Stimulated activated CD4-positive, alpha-beta T cell treated with anti-CD3 and anti-CD28 coated beads, Interleukin-4, amount 100 ng/mL, for 48 hours (primary cell): ENCODE results near the gene POF1B.
"Not testable (repeated sequence)": the region's sequence is repeated elsewhere in the genome, so short reads cannot be mapped to it uniquely, and the experiment has no call there.

Experiments used
- DNase-seq, 2 donors: peaks; one replicate each; pipeline ENCODE4 v3.0.0-alpha.2; 2020; ENCODE audit warnings: low read depth in 2 of 2

The POF1B gene, protein sequence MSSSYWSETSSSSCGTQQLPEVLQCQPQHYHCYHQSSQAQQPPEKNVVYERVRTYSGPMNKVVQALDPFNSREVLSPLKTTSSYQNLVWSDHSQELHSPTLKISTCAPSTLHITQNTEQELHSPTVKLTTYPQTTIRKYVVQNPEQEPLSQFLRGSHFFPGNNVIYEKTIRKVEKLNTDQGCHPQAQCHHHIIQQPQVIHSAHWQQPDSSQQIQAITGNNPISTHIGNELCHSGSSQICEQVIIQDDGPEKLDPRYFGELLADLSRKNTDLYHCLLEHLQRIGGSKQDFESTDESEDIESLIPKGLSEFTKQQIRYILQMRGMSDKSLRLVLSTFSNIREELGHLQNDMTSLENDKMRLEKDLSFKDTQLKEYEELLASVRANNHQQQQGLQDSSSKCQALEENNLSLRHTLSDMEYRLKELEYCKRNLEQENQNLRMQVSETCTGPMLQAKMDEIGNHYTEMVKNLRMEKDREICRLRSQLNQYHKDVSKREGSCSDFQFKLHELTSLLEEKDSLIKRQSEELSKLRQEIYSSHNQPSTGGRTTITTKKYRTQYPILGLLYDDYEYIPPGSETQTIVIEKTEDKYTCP

DNA sequence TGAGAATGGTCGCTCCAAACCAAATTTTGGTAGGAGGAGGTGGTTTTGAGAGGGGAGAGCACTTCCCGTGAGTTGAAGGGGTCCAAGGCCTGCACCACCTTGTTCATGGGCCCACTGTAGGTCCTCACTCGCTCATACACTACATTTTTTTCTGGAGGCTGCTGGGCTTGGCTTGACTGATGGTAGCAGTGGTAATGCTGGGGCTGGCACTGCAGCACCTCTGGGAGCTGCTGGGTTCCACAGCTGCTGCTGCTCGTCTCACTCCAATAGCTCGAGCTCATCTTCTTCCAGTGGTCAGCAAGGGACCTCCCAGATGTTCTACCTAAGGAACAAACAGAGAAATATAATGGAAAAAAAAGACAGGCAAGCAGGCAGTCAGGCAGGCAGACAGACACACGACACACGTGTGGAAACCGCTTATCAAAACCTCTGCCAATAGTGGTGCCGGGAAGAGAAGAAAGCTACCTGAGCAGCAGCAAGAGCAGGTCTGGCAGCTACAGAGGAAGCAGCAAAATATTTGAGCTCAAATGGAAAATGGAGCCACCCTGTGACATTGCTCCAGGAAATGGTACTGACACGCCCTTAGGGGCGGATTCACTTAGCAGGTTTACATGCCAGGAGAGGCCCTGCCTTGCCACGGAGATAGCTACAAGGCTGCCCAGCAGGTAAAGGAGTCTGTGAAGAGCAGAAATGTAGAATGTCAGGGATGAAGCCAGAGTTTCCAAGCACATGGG lies at the start of gene POF1B:
POF1B (minus strand) TSS at position 492 of the 734 bp plus-strand sequence; CDS start at position 281, 211 bp downstream.
- DNase-seq: no peak

DNA sequence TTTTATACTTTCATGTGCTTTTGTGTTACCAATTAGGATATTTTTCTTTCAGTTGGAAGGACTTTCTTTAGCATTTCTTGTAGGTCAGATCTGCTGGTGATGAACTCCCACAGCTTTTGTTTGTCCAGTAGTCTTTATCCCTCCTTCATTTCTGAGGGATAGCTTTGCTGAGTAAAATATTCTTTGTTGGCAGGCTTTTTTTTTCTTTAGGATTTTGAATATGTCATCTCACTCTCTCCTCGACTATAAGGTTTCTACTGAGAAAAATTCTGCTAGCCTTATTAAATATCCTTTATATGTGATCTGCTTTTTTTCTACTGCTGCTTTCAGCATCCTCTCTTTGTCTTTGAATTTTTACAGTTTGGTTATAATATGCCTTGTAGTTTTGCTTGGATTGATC lies 49.6 kb upstream of the POF1B start:
- DNase-seq: no peak

DNA sequence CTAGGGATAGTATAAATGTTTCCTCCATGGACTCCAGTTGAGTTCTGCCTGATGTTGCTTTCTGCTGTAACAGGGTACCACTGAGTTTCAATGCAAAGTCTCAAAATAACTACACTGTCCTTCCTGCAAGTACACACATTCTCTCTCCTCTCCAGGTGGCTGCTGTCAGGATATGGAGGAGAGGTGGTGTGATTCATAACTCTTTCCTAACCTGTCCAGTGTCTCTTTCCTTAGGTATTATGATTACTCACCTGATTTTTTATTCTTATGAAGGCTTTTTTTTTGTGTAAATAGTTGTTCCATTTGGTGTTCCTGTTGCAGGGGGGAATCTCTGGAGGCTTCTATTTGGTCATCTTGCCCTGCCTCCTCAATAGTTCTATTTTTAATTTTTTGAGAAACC lies 39.8 kb upstream of the POF1B start:
- DNase-seq: no peak

DNA sequence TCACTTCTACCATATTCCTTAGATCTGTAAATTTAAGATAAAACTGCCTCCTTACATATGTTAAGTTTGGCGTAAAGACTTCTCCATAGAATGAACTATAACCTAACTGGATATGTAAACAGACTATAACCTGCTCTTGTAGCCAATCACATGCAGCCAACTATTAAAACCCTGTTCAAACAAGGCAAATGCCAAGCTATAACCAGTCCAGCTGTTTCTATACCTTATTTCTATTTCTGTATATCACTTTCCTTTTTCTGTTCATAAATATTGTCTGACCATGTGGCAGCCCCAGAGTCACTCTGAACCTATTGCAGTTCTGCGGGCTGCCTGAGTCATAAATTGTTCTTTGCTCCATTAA lies 12.4 kb upstream of the POF1B start:
- no peak for DNase-seq

DNA sequence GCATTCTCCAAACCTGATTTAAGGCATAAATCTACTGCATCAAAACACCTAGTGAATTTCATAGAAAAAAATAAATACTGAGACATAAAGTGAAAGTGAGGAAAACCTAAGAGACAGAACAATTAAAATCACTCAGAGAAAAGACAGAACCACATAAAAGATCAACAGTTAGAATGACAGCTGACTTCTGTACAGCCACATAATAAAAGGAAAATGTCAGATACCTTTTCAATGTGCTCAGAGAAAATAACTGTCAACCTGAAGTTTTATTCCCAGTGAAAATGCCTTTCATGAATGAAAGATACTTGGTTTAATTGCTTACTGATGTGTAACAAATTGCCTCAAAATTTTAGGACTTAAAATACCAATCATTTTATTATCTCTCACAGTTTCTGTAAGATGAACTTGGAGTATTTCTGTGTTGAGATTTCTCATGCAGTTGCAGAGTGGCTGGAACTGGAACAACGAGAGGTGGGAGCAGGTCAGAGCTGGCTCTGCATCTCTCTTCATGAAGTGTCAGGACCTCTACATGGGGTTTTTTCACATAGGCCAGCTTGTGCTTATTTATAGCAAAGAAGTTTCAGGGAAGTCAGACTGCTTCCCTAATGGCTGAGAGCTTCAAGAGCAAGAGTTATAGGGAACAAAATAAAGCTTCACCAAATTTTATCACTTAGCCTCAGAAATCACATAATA lies 11.9 kb upstream of the POF1B start:
- DNase-seq: no peak

DNA sequence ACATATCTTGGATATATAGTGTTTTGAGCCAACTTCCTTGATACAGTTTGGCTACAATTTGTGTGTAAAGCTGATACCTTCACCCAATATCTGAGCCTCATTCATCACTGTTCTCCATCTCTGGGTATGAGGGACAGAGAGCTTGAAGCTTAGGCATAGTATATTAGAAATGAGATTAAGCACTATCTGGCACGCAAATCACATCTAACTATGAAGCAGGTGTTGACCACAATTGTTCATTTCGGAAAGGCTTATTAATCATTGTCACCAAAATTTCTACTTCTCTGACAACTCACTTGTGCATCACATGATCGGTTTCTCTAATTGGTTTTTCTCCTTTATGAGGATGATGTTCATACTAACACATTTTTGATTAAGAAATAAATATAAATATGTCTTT lies 2.1 kb upstream of the POF1B start:
- DNase-seq: no peak

DNA sequence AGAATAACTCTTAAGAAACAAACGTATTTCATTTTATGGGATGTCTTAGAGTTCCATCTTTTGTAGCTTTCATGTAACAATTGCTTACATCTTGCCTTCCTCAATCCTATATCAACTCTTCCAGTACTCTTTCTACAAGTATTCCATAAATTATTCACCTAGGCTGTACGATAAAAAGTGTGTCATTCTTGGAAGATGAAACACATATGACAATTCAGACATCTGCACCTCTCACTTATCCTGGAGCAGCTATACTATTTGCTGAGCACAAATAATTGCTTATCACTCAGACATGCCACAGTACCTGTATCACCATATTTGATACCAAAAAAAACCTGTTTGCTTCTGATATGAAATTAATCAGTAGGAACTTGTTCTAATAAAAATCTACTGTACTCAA lies 1.0 kb downstream of the POF1B start:
- no peak for DNase-seq

DNA sequence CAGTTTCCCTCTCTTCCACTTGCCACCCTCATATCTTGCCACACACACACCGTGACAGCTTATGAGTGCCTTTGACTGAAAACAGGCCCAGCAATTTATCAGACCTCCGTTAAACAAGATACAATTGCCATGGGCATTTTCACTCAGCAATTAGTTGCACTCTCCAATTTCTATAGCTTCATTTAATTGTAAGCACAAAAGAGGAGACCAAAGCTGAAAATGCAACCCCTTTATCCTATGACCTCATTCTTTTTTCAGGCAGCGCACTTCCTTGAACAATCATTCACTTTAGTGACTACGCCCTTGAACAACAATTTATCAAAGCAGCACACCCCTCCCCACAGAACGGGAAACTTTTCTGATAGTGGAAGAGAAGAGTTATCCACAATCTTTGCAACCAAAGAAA lies 4.1 kb downstream of the POF1B start:
- DNase-seq: no peak

DNA sequence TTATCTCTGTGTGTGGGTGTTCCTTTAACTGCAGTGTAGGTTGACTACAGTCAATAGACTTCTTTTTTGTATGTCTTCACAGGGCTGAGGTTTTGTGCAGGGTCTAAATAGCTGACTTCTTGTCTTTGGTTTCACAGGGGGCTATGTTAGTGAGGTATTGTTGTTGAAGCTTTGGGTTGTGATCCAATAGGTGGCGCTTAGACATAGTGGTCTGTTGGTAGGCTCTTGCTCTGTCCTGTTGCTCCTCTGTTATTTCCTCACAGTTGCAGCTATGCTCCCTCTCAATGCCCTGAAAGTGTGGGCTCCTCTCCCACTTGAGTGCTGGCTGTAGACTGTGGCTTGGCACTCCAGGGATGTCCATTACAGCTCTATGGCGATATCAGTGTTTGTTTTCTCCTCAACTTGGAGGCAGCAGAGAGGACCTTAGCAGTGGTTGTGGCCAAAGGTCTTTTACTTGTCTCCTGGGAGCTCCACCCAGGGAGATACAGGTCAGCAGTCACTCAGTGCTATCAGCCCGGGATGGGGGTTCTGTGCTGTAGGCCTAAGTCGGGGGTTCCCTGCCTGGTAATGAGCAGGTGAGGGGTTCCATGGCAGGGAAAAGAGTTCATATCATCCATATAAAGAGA lies 14.0 kb downstream of the POF1B start:
- no peak for DNase-seq

DNA sequence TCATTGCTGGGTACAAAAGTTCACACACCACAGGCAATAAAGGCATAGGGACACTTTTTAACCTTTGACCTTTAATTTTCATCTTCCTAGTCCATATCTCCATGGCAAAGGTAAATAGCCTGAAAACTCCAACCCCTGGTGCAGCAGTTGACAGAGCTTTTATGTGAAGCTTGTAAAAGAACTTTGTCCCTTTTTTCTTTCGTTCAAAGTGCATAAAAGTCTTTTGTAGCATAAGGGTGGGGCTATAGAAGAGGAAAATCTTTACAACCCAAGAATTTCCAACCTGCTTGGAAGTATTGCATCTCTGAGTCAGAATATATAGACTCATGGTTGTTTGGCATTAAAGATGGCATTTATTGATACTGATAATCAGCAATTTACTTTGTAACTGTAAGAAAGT lies 20.4 kb downstream of the POF1B start:
- DNase-seq: no peak

DNA sequence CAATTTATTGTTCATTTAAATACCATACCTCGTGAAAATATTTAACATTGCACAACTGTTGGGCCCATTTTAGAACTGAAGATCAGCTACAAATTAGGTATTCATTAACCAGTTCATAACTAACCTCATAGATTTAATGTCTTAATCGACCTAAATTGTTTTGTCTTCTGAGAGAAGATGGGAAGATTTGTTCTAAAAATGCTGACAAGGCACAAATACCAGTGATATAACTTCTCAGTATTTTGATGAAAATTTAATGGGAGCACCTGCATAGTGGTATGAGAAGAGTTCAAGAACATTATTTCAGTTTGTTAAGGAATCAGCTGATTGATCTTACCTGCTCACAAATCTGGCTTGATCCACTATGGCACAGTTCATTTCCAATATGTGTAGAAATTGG lies 33.9 kb downstream of the POF1B start:
- no peak for DNase-seq

DNA sequence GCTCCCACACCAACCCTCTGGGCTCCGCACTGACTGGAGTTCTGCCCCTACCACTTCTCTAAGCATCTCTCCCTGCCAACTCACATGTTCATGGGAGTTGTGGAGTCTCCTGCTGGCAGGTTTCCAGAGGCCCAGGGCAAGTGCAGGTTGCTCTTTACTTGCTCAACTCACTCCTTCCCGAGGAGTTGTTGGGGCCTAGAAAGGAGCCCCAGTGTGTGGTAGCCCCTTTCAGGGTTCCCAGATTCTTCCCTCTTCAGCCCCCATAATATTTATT lies 52.5 kb downstream of the POF1B start:
- DNase-seq: no peak

DNA sequence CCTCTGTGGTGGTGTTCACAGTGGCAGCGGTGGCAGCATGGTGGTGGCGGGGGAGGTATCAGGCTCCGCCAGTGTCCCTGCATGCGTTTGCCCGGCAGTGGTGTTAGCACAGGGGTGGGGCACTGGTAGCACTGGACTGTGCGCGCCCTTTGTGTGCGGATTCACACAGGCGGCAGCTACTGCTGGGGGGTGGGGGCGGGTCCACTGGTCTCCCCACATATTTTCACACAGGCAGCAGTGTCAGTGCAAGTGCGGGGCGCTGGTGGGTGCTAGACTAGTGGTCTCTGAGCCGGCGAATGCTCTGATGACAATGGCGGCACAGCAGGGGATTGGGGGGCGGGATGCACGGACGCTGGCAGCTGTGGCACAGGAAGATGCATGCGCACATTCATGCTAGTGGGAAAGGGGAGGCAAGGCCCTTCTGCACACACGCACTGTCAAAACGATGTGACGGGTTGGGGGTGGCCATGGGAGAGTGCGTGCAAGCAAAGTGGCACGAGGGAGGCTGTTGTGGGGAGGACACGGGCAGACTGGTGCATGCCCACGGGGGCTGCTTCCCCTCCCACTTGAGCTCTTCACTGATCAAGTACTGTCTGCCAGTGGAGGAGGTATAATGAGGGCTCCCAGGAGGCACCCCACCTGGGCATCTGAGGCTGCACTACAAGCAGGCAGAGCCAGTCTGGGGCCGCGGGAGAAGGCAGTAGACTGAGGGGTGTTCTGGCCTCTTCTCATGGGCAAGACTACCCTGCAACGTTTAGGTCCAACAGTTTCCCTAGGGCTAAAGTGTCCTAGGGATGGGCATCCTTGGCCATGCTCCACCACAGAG lies 53.0 kb downstream of the POF1B start:
- DNase-seq: no peak

DNA sequence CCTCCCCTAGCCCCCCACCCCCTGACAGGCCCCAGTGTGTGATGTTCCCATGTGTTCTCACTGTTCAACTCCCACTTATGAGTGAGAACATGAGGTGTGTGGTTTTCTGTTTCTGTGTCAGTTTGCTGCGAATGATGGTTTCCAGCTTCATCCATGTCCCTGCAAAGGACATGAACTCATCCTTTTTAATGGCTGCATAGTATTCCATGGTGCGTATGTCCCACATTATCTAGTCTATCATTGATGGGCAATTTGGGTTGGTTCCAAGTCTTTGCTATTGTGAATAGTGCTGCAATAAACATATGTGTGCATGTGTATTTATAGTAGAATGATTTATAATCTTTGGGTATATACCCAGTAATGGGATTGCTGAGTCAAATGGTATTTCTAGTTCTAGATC lies 68.1 kb downstream of the POF1B start:
- DNase-seq: not testable (repeated sequence)

DNA sequence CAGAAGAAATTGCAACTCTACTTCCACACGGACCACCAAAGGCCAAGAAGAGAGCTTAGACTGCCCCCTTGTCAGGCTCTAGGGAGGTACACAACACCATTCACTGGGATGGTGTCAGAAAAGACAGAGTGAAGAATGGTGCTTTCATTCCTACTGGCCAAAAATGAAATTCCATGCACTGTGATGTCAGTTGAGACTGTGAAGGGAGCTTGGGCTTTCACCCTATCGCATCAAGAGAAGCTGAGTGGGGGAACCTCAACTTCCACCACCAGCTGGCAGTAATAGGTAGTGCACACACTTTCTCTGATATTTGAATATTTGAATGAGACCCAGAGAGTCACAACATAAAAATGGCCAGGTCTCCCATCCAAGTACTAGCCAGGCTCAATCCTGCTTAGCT lies 69.7 kb downstream of the POF1B start:
- DNase-seq: no peak

DNA sequence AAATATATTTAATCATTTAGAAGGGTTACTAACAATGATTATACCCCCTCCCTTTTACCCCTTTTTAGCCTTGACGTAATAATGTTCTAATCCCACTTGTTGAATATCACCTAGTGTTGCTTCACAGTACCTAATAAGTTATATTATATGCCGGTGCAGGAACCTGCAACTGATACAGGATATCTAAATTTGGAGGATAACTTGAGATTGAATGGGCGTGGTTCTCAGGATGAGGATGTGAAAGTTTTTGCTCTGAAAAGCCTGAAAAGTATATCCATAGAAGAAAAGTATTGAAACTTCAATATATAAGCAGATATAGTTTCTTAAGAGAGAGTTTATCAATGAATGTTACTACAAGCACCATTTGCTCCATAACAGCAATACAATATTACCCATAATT lies 75.9 kb downstream of the POF1B start:
- DNase-seq: no peak

DNA sequence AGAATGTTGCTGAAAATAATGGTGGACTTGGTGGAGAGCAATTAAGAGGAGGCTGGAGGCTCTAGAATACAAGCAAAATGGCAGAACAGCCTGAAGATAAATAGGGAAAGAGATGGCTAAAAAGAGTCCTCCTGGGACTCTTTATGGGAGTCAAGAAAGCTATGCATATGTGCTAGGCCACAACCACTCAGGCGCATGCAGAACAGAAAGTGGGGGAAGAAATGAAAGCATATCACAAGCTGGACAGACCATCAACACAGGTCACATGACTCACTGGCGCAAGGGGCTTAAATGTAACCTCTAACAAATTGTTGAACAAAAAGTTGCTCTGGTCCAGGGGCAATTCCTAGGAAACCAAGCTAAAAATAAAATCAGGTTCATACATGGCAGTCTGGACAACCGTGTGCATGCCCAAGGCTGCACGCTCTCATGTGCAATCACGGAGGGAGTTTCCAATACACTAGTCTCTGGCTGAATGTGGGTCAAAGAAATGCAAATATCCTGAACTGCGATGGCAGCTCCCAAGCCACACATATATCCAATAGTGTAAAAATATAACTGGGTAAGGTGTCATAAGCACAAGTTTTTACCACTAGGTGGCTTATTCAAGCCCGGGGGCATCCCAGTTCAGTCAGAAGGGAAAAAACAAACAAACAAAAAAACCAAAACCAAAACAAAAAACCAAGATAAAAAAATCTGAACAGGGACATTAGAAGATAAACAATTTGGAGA lies 90.3 kb downstream of the POF1B start:
- DNase-seq: no peak

DNA sequence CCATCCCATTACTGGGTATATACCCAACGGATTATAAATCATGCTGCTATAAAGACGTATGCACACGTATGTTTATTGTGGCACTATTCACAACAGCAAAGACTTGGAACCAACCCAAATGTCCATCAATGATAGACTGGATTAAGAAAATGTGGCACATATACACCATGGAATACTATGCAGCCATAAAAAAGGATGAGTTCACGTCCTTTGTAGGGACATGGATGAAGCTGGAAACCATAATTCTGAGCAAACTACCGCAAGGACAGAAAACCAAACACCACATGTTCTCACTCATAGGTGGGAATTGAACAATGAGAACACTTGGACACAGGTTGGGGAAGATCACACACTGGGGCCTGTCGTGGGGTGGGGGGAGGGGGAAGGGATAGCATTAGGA lies 94.2 kb downstream of the POF1B start:
- not testable (repeated sequence) for DNase-seq

DNA sequence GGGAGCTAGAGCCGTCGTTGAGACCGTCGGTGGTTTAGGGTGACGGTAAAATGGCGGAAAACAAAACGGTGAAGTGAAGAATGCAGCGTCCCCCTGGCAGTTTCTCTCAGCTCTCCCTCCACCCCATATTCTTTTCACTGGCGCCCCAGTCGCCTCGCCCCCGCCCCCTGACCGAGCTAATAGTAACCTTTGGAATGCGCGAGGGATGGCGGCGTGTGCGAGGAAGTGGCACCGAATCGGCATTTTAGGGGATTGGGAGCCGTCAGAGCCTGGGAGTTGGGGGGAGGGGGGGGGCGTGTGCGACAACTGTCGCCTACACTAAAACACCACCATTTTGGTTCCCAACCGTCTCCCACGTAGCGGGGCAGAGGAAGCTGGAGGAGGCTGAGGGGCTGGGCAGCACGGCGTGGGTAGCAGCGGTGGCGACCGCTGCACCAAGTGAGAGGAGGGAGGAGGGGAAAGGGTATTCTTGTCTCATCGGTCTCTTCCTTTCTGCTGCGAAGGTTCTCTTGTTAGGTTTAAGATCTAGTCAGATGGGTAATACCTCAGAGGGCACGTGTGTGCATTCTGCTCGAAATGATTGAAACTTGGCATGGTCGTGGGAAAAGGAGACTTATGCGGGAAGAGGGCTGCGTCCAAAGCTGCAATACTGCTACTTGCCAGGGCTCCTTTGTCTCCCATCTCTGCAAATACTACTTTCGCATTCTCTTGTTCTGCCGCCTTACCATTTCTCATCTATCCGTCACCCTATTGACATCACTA lies 134.8 kb downstream of the POF1B start:
- no peak for DNase-seq
